ENCODE results near the gene GPR161. TPM values are rescaled to one million over a fixed set of nuclear protein-coding genes. Genes with fewer than 3 reads are reported as not detected.

The GPR161 gene
- total RNA-seq, 1 experiment from 2014 or later = 2.4 TPM

DNA sequence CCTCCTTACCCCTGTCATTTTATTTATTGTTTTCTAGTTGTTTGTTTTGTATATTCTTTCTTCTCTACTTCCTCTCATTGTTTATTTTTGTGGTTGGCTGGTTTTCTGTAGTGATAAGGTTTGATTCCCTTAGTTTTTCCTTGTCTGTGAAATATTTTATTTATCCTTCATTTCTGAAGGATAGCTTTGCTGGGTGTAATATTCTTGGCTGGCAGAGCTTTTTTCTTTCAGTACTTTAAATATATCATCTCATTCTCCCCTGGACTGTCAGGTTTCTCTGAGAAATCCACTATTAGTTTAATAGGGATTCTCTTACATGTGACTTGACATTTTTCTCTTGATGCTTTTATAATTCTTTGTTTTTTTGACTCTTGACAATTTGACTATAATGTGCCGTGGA is 23.2 kb upstream of the GPR161 start:
- no TSS peak for BruUV-seq (replicated peaks)
- Histone ChIP-seq H3K9me3 (ENCODE audit: control insufficient read depth, insufficient read depth, low read depth, low read length) (no peaks in the 10 kb centered on the region), H3K36me3 (ENCODE audit: control insufficient read depth, insufficient read depth, low read length) (no peaks in the 10 kb centered on the region), H3K4me1 (ENCODE audit: control insufficient read depth, insufficient read depth, low read length) (no peaks in the 10 kb centered on the region), H3K4me3 (ENCODE audit: low read depth in 2 of 2, low read length in 2 of 2) (no peak overlapping the region), H3K27me3 (ENCODE audit: control insufficient read depth, insufficient read depth, low read length) (no peaks in the 10 kb centered on the region), H3K27ac (ENCODE audit: low read length) (no peak overlapping the region)
- POLR2A ChIA-PET = interaction anchor here (0.7 kb wide), 1 partner anchor 15 kb away, joined by 3 read pairs; no protein-coding TSS in a partner anchor
- TF ChIP-seq, protein P1, sequence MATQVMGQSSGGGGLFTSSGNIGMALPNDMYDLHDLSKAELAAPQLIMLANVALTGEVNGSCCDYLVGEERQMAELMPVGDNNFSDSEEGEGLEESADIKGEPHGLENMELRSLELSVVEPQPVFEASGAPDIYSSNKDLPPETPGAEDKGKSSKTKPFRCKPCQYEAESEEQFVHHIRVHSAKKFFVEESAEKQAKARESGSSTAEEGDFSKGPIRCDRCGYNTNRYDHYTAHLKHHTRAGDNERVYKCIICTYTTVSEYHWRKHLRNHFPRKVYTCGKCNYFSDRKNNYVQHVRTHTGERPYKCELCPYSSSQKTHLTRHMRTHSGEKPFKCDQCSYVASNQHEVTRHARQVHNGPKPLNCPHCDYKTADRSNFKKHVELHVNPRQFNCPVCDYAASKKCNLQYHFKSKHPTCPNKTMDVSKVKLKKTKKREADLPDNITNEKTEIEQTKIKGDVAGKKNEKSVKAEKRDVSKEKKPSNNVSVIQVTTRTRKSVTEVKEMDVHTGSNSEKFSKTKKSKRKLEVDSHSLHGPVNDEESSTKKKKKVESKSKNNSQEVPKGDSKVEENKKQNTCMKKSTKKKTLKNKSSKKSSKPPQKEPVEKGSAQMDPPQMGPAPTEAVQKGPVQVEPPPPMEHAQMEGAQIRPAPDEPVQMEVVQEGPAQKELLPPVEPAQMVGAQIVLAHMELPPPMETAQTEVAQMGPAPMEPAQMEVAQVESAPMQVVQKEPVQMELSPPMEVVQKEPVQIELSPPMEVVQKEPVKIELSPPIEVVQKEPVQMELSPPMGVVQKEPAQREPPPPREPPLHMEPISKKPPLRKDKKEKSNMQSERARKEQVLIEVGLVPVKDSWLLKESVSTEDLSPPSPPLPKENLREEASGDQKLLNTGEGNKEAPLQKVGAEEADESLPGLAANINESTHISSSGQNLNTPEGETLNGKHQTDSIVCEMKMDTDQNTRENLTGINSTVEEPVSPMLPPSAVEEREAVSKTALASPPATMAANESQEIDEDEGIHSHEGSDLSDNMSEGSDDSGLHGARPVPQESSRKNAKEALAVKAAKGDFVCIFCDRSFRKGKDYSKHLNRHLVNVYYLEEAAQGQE (IDR thresholded peaks at IDR 0.05; ENCODE audit: insufficient read depth in 1 of 2, low read depth in 2 of 2, low read length in 1 of 2) = no peak
- TF ChIP-seq TCF7L2 (IDR thresholded peaks at IDR 0.05; ENCODE audit: low read depth, low read length) = no peak
- no peak for TF ChIP-seq POLR2AphosphoS5 (IDR thresholded peaks at IDR 0.05; ENCODE audit: low read depth, low read length)
- TF ChIP-seq, protein P2, sequence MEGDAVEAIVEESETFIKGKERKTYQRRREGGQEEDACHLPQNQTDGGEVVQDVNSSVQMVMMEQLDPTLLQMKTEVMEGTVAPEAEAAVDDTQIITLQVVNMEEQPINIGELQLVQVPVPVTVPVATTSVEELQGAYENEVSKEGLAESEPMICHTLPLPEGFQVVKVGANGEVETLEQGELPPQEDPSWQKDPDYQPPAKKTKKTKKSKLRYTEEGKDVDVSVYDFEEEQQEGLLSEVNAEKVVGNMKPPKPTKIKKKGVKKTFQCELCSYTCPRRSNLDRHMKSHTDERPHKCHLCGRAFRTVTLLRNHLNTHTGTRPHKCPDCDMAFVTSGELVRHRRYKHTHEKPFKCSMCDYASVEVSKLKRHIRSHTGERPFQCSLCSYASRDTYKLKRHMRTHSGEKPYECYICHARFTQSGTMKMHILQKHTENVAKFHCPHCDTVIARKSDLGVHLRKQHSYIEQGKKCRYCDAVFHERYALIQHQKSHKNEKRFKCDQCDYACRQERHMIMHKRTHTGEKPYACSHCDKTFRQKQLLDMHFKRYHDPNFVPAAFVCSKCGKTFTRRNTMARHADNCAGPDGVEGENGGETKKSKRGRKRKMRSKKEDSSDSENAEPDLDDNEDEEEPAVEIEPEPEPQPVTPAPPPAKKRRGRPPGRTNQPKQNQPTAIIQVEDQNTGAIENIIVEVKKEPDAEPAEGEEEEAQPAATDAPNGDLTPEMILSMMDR (IDR thresholded peaks at IDR 0.05) = no peak
- TF ChIP-seq SIN3A (IDR thresholded peaks at IDR 0.05; ENCODE audit: borderline replicate concordance, insufficient read depth, low read depth, low read length) = no peak
- ATAC-seq (no peak), DNase-seq (ENCODE audit: low read depth, low spot score) (no peak)
- in situ Hi-C loops (cut with HindIII; ENCODE audit: low pct_unique_long_range_greater_than_20kb, low sequenced_read_pairs) = no loop called here
- intact Hi-C loops (cut with micrococcal nuclease; ENCODE audit: unreplicated experiment) = no loop called here
- CTCF ChIA-PET = no interaction called here

DNA sequence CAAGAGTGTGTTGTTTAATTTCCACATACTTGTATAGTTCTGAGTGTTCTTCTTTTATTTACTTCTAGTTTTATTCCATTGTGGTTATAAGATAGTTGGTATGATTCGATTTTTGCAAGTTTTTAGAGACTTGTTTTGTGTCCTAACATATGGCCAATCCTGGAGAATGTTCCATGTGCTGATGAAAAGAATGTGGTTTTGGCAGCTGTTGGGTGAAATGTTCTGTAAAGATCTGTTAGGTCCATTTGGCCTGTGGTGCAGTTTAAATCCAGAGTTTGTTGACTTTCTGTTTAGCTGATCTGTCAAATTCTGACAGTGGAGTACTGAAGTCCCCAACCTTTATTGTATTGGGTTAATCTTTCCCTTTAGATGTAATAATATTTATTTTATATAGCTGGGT is 22.5 kb upstream of the GPR161 start:
- TF ChIP-seq POLR2AphosphoS5 (IDR thresholded peaks at IDR 0.05; ENCODE audit: low read depth, low read length) (no peak), SIN3A (IDR thresholded peaks at IDR 0.05; ENCODE audit: borderline replicate concordance, insufficient read depth, low read depth, low read length) (no peak), TCF7L2 (IDR thresholded peaks at IDR 0.05; ENCODE audit: low read depth, low read length) (no peak)
- TF ChIP-seq, protein P2 (IDR thresholded peaks at IDR 0.05) = no peak
- TF ChIP-seq, protein P1 (IDR thresholded peaks at IDR 0.05; ENCODE audit: insufficient read depth in 1 of 2, low read depth in 2 of 2, low read length in 1 of 2) = no peak
- CTCF ChIA-PET = no interaction called here
- in situ Hi-C loops (cut with HindIII; ENCODE audit: low pct_unique_long_range_greater_than_20kb, low sequenced_read_pairs) (no loop called here), intact Hi-C loops (cut with micrococcal nuclease; ENCODE audit: unreplicated experiment) (no loop called here)
- ATAC-seq (no peak), DNase-seq (ENCODE audit: low read depth, low spot score) (no peak)
- no TSS peak for BruUV-seq (replicated peaks)
- POLR2A ChIA-PET = no interaction called here
- Histone ChIP-seq H3K4me3 (ENCODE audit: low read depth in 2 of 2, low read length in 2 of 2) (no peak overlapping the region), H3K36me3 (ENCODE audit: control insufficient read depth, insufficient read depth, low read length) (no peaks in the 10 kb centered on the region), H3K9me3 (ENCODE audit: control insufficient read depth, insufficient read depth, low read depth, low read length) (no peaks in the 10 kb centered on the region), H3K4me1 (ENCODE audit: control insufficient read depth, insufficient read depth, low read length) (no peaks in the 10 kb centered on the region), H3K27ac (ENCODE audit: low read length) (no peak overlapping the region), H3K27me3 (ENCODE audit: control insufficient read depth, insufficient read depth, low read length) (no peaks in the 10 kb centered on the region)
